ENCODE measurements around the gene SLC10A7. TPM values are rescaled to one million over a fixed set of nuclear protein-coding genes. Genes with fewer than 3 reads are reported as not detected.

Gene SLC10A7
- total and polyA plus RNA-seq, 2 of the 4 experiments (the other 2 are of a cell fraction): 5.2 to 8.4 TPM

GRCh38 chr4:146490106-146490505, 31.6 kb downstream of the SLC10A7 start:
- CTCF ChIA-PET: interaction anchor here (0.6 kb wide), 1 partner anchor 101 kb away, joined by 7 read pairs; no protein-coding TSS in a partner anchor
- no peak for TF ChIP-seq MXI1 (IDR thresholded peaks at IDR 0.05; ENCODE audit: borderline replicate concordance, low read depth, low read length)
- TF ChIP-seq ELK1 (IDR thresholded peaks at IDR 0.05; ENCODE audit: borderline replicate concordance, low read depth, low read length): no peak
- TF ChIP-seq CEBPB (IDR thresholded peaks at IDR 0.05; ENCODE audit: low read depth, low read length): no peak
- TF ChIP-seq RCOR1 (IDR thresholded peaks at IDR 0.05; ENCODE audit: insufficient replicate concordance, low read length): no peak
- no peak for TF ChIP-seq POLR2A (IDR thresholded peaks at IDR 0.05; ENCODE audit: low read depth, low read length)
- no peak for TF ChIP-seq CTCF (conservative IDR thresholded peaks at IDR 0.05; ENCODE audit: low read depth, low read length)
- TF ChIP-seq MAFK (IDR thresholded peaks at IDR 0.05; ENCODE audit: low read depth, low read length): no peak
- TF ChIP-seq SMC3 (IDR thresholded peaks at IDR 0.05; ENCODE audit: low read depth, low read length): no peak
- no peak for TF ChIP-seq CHD1 (IDR thresholded peaks at IDR 0.05; ENCODE audit: low read depth, low read length)
- no peak for TF ChIP-seq NFE2L2 (IDR thresholded peaks at IDR 0.05; ENCODE audit: low read depth, low read length)
- TF ChIP-seq USF2 (IDR thresholded peaks at IDR 0.05; ENCODE audit: low read depth, low read length): no peak
- no peak for TF ChIP-seq BHLHE40 (IDR thresholded peaks at IDR 0.05; ENCODE audit: low read depth, low read length)
- TF ChIP-seq RAD21 (IDR thresholded peaks at IDR 0.05; ENCODE audit: low read length): no peak
- TF ChIP-seq RFX5 (IDR thresholded peaks at IDR 0.05; ENCODE audit: low read depth, low read length): no peak
- no peak for TF ChIP-seq FOS (IDR thresholded peaks at IDR 0.05; ENCODE audit: low read depth, low read length)
- no peak for TF ChIP-seq MAZ (IDR thresholded peaks at IDR 0.05; ENCODE audit: borderline replicate concordance, low read depth, low read length)

More at GRCh38 chr4:146490106-146490505, 31.6 kb downstream of the SLC10A7 start:
- Histone ChIP-seq H4K91ac (ENCODE audit: insufficient read depth, low read depth, low read length) (no peak overlapping the region), H2BK15ac (ENCODE audit: low read depth, low read length) (no peak overlapping the region), H3K4me2 (ENCODE audit: low read depth, low read length) (no peak overlapping the region), H2BK120ac (ENCODE audit: low read depth, low read length) (no peak overlapping the region), H2AK9ac (replicated peaks; ENCODE audit: low read depth, low read length, poor library complexity) (no peak overlapping the region), H3K36me3 (ENCODE audit: control insufficient read depth, insufficient read depth, low read length) (no peaks in the 10 kb centered on the region), H2BK5ac (ENCODE audit: low read depth, low read length, poor library complexity, severe bottlenecking) (no peak overlapping the region), H4K8ac (ENCODE audit: low read depth in 2 of 2, low read length in 2 of 2) (no peak overlapping the region), H3K9ac (ENCODE audit: low read depth, low read length) (no peak overlapping the region), H3K14ac (replicated peaks; ENCODE audit: low read depth, low read length) (no peak overlapping the region), H3K23ac (ENCODE audit: low read depth, low read length) (no peak overlapping the region), H3K9me1 (ENCODE audit: insufficient read depth, low read length) (no peaks in the 10 kb centered on the region), H3K27ac (ENCODE audit: insufficient read depth, low read length) (no peak overlapping the region), H3K4ac (ENCODE audit: low read depth, low read length) (no peak overlapping the region), H3K4me1 (ENCODE audit: control insufficient read depth, insufficient read depth, low read length) (no peaks in the 10 kb centered on the region; the same call in 1 of the 2 replicates), H3K79me1 (ENCODE audit: low read depth in 1 of 2, low read length in 2 of 2) (peaks cover 4 to 15% of the 10 kb centered on the region in 2 experiments; a peak in 3 of 4 replicates), H3K27me3 (ENCODE audit: control insufficient read depth, insufficient read depth, low read length) (no peaks in the 10 kb centered on the region), H4K5ac (ENCODE audit: low read depth, low read length) (no peak overlapping the region), H3K4me3 (ENCODE audit: insufficient read depth, low read depth, low read length) (no peak overlapping the region), H4K20me1 (ENCODE audit: insufficient read depth, low read length) (no peaks in the 10 kb centered on the region), H3K56ac (ENCODE audit: extremely low read depth, insufficient read depth, low read length) (no peak overlapping the region), H2AK5ac (ENCODE audit: low read depth, low read length) (no peak overlapping the region), H2BK20ac (ENCODE audit: low read depth, low read length) (no peak overlapping the region), H3K18ac (ENCODE audit: low read depth, low read length) (no peak overlapping the region), H3K9me3 (ENCODE audit: control insufficient read depth, insufficient read depth, low read length) (no peaks in the 10 kb centered on the region), H2AFZ (replicated peaks; ENCODE audit: low read length, poor library complexity) (no peak overlapping the region)
- no TSS peak for BruUV-seq (replicated peaks)
- no CpG with 5 or more reads among the region's 2 CpGs for WGBS, 2 experiments (ENCODE audit: extremely low coverage in 2 of 2, insufficient read length in 1 of 2)
- intact Hi-C loops (cut with micrococcal nuclease): no loop called here
- DNase-seq (no peak), ATAC-seq (ENCODE audit: low read depth) (no peak)
- dilution Hi-C loops (cut with HindIII; ENCODE audit: low sequenced_read_pairs, unreplicated experiment): no loop called here
- in situ Hi-C loops (cut with MboI; ENCODE audit: low sequenced_read_pairs): no loop called here
- POLR2A ChIA-PET (ENCODE audit: unreplicated experiment): no interaction called here
